GM21423 (cell line): ENCODE measurements around the gene MRPL12.

Experiments
- ATAC-seq: cut with Tn5 transposase; IDR thresholded peaks from one replicate; pipeline ENCODE4 v1.9.1; 2021; ENCODE audit warnings: mild to moderate bottlenecking, moderate library complexity; ENCODE audit not compliant: unreplicated experiment

Gene MRPL12

DNA sequence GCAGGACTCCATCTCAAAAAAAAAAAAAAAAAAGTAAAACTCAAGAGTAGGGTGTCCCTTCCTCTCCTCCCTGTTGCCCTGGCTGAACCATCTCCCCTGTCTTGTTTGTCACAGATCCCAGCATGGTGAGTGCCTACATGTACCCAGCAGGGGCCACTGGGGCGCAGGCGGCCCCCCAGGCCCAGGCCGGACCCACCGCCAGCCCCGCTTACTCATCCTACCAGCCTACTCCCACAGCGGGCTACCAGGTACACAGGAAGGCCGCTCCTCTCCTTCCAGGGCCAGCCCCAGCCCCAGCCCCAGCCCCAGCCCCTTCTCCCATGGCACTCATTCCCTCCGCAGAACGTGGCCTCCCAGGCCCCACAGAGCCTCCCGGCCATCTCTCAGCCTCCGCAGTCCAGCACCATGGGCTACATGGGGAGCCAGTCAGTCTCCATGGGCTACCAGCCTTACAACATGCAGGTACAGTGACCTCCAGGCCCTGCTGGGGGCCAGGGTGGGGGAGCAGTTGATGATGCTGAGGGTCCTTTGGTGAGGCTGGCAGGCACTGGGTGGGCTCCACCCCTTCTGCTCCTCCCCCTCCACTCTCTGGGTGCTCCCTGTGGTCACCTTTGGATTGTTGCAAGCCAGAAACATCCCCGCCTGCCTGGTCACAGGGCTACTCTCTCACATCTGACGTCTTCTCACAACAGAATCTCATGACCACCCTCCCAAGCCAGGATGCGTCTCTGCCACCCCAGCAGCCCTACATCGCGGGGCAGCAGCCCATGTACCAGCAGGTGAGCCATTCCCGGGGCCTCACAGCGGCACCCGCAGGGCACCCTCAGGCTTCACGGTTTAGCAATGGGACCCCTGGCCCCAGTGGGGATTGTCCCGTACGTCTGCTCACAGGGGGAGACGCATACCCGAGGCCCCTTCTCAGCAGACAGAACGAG, 2.5 kb upstream of the MRPL12 start:
- ATAC-seq = no peak

DNA sequence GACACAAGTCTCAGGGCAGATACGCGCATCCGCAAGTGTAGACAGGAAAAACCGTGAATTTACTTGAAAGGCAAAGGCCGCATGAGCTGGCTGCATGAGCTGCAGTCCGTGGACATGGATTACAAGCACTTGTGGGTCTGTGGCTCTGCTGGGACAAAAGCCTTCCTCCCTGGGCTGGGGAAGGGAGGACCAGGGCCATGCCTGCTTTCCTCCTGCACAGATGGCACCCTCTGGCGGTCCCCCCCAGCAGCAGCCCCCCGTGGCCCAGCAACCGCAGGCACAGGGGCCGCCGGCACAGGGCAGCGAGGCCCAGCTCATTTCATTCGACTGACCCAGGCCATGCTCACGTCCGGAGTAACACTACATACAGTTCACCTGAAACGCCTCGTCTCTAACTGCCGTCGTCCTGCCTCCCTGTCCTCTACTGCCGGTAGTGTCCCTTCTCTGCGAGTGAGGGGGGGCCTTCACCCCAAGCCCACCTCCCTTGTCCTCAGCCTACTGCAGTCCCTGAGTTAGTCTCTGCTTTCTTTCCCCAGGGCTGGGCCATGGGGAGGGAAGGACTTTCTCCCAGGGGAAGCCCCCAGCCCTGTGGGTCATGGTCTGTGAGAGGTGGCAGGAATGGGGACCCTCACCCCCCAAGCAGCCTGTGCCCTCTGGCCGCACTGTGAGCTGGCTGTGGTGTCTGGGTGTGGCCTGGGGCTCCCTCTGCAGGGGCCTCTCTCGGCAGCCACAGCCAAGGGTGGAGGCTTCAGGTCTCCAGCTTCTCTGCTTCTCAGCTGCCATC, 1.7 kb upstream of the MRPL12 start:
- ATAC-seq = no peak

DNA sequence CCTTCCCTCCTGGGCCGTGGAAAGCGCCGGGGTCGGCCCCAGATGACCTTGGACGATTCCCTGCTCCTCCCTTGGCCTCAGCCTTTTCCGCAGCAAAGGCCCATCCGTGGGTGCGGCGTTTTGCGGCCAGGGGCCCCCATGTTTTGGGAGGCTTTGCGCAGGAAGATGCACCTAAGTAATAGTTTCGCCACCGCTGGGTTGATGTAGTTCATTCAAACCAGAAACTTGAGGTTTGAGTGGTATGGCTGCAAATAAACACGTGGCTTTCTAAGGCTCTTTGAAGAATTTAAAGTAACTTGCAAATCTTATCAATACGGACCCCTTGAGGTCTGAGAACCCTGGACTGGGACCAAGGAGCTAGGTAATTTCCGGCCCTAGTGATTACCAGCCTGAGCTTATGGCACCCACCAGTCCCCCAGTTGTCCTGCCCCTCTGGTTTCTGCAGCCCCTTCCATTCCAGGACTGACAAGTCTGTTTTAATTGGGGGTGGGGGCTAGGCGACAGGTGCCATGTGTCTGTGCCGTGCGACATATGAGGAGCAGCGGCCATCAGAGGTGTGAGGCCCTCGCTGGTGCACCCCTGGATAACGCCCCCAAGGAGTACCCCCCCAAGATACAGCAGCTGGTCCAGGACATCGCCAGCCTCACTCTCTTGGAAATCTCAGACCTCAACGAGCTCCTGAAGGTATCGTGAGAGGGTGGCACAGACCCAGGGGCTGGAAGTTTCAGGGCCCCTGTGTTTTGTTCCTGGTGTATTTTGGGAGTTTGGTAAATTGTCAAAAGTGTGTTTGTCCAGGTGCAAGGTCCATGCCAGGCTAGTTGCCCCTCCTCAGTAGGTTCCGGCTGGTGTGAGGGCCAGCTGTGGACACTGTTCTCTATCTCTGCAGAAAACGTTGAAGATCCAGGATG, 834 bp downstream of the MRPL12 start:
- ATAC-seq = no peak

DNA sequence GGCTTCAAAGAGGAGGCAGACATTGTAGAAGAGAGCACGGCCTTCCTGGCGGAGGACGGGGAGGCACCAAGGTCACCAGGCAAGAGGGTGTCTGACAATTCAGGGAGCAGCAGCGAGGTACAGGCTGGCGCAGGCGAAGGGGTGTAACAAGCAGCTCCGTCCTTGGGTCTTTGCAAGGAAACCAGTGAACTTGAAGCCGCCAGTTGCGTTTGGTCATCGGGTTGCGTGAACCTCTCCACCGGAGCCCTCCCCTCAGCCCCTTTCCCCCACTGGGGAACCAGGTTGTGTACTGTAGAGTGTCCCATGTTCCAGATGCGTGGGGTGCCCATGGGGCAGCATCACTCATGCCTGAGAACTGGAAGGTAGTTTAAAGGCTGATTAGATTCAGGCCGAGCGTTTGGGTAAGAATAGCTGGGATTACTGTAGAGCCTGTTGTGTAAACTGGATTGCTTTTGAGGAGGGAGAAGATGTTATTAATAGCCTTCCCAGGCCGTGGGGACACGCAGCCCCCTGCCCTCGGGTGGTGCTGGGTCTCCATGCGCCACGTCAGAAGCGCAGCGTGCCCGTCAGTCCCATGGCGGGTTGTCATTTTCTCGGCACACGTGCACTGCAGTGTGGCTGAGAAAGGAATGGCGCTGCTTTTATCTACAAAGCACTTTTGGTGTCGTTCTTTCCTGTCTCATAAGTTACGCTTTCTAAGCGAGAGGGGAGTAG, 2.5 kb downstream of the MRPL12 start:
- ATAC-seq = no peak

DNA sequence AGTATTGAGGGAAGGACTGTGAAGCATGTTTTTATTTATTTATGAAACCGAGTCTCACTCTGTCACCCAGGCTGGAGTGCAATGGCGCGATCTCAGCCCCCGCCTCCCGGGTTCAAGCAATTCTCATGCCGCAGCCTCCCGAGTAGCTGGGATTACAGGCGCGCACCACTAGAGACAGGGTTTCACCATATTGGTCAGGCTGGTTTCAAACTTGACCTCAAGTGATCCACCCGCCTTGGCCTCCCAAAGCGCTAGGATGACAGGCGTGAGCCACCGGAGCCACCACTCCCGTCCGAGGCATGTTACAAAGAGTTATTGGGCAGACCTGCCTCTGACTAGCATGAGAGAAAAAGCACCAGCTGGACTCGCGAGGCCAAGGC, 3.1 kb downstream of the MRPL12 start:
- no peak for ATAC-seq

DNA sequence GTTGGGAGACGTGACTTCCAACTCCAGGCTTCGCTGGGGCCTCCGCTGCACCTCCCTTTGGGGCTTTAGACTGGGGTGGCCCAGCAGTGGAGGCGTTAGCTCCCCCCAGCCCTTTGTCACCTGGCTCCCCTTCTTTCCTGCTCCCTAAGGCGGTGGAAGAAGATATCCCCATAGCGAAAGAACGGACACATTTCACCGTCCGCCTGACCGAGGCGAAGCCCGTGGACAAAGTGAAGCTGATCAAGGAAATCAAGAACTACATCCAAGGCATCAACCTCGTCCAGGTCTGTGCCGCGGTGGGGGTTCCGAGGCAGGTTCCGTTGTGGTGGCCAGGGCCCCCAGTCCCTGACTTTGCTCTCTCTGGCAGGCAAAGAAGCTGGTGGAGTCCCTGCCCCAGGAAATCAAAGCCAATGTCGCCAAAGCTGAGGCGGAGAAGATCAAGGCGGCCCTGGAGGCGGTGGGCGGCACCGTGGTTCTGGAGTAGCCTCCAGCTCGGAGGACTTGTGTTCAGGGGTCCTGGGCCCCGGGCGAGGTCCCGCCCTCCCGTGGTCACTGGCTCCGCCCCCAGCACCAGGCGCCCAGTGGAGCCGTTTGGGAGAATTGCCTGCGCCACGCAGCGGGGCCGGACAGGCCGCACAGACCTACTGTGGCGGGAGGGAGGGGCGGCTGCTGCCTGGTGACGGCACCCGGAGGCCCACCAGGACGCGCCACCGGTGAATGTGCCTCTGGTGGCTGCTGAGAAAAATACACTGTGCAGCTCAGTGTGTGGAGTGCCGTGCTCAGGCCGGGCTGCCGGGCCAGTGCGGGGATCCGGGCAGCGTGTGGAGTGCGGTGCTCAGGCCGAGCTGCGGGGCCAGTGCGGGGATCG, 3.8 kb downstream of the MRPL12 start:
- no peak for ATAC-seq

DNA sequence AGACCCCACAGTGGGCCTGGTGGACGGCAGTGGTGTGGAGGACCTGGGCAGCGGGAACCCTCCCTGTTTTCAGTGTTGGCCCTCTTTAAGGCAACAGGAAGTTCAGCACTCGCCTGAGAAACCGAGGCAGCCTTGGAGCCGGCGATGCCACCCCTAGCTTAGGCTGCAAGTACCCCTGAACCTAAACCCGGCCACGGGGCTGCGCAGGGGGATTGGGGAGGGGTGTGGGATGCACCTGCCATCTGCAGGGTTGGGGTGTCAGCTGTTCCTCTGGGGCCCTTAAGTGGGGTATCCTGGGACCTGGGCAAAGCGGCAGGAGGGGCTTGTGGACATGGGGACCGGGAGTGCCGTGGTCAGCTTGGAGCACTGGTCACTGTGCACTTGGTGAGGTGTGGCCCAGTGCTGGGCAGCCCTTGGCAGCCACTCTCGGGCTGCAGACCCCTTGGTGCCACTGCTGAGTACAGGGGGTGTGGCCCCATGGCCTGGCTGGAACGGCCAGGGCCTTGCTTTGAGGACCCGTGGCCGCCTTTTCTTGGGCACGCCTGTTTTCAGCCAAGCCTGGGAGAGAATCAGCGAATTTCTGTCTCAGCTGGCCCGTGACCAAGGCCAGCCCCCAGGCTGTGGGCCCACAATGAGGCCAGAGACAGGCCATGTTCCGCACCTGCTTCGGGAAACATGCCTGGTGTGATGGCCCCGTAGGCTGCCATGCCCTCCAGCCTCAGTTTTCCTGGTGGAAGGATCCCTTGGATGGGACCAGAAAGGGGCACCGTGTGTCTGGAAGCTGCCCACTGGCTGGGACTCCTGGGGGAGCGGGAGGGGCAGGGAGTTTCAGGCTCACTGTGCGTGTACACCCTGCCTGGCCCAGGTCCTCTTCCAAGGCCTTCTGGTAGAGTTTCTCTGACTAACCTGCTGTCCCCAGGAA, 4.8 kb downstream of the MRPL12 start:
- ATAC-seq = no peak

DNA sequence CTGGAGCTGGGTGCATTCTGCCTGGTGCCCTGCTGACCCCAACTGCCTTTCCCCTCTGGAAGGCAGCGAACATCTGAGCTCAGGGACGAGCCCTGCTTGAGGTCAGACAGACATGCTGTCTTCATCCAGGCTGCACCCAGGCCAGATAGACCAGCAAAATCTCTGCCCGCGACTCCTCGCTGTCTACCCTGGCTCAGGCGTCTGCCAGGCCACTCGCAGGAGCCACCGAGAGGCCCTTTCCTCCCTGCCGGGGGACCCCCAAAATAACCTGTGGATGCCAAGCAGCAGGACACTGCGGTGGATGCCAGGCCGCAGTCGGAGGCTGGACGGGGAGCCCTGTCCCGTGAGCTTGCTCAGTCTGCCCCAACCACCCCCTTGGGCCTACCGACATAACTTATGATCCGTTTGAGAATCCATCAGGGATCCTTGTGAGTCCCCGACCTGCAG, 5.6 kb downstream of the MRPL12 start:
- no peak for ATAC-seq

DNA sequence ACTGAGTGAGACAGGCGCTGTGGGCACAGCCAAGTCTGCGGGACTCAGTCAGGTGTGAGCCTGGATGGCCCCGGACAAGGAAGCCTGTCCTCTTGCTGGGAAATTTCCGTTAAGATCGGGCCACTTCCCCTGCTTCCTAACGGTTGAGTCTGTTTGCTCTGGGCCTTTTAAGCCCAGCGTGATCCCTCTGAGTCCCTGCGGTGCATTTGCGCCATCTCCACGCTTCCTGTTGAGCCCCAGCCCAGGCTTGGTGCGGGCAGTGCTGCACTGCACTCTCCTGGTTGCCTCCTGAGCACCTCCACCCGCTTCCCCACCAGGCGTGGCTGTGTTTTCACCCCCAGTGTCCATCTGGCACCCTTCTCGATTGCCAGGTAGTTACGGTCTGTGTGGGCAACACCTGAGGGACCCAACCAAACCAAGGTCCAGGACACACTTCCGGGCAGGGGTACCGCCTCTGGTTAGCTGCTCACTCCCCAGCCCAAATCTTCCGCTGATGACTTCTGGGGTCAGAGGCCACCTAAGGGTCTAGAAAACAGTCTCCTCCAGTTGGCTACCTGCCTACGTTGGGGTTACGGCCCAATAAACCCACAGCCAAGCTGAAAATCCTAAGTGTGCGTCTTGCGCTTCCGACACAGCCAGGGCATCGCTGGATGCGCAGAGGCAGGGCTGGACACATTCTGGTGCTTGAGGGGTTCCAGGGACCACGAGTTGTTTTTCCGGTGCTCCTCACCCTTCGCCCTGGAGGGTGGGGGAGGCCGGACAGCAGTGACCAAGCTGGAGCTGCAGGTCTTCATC, 7.5 kb downstream of the MRPL12 start:
- ATAC-seq = no peak

DNA sequence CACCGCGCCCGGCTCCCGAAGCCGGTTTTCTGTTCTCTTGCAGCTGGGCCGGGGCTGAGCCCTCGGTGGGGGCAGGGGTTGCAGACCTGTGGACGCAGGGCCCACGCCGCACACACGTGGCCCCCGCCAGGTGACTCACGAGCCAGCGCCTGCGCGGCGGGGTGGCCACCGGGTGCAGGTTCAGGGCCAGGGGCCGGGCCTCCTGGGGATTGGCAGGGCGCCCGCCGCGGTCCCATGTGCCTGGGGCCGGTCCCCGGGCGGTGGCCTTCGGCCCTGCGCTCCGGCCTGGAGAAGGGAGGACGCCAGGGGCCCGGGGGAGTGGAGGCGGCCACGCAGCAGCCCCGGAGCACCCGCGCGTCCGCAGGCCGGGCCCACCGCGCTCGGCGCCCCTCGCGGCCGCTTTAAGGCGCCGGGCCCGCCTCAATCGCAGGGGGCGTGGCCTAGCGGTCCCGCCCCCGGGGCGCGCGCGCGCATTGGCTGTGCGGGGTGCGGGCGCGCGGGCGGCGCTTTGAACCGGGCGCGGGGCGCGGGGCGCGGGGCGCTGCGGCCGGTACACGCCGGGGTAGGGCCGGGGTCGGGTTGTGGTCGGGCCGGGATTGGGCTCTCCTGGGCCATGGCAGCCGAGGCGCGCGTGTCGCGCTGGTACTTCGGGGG, 8.8 kb downstream of the MRPL12 start, which contains the start of gene SLC25A10:
SLC25A10 (plus strand) TSS at position 471 of the 654 bp plus-strand sequence; CDS start at position 614, 143 bp downstream.
- peak; percentile 52 for ATAC-seq

DNA sequence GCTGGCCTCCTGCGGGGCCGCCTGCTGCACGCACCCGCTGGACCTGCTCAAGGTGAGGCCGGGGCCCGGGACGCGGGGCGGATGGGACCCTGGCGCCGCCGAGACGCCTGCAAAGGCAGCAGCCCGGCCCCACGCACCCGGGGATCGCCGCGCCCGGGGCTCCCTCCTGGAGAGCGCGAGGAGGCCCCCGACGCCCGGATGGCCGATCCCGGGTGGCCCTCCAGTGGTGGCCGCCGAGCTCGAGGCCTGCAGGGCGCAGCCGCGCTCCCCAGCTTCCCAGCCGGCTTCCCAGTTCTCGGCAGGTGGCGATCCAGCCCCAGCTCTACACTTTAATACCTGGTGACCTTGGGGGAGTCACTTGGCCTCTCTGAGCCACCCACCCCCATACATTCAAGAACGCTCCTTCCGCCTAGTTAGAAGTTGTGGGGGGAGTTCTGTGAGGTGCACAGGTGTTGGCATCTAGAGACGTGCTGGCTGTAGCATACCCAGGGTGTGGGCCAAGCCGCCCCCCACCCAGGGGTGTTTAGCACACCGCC, 9.4 kb downstream of the MRPL12 start:
- no peak for ATAC-seq

DNA sequence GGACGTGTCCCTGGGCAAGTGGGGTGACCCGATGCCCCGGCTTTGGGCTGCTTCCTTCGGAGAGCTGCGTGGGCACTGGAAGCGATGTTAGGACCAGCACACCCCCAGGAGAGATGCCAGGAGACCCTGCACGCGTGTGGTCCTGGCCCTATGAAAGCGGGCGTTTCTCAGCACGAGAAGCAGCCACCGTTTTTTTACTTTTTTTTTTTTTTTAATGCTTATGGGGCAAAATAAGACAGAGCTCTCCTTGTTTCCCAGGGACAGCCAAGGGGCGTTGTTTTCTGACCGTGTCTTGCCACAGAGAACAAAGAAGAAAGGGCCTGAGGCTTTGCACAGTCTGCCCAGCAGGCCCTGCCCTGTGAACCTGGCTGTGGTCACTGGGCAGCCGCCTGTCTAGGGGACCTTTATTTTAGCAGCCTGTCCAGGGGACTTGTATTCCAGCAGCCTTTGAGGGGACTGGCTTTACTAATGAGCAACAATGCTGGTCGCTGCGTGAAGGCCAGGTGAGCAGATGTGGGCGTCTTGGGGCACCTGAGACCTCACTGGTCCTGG, 9.9 kb downstream of the MRPL12 start:
- no peak for ATAC-seq

DNA sequence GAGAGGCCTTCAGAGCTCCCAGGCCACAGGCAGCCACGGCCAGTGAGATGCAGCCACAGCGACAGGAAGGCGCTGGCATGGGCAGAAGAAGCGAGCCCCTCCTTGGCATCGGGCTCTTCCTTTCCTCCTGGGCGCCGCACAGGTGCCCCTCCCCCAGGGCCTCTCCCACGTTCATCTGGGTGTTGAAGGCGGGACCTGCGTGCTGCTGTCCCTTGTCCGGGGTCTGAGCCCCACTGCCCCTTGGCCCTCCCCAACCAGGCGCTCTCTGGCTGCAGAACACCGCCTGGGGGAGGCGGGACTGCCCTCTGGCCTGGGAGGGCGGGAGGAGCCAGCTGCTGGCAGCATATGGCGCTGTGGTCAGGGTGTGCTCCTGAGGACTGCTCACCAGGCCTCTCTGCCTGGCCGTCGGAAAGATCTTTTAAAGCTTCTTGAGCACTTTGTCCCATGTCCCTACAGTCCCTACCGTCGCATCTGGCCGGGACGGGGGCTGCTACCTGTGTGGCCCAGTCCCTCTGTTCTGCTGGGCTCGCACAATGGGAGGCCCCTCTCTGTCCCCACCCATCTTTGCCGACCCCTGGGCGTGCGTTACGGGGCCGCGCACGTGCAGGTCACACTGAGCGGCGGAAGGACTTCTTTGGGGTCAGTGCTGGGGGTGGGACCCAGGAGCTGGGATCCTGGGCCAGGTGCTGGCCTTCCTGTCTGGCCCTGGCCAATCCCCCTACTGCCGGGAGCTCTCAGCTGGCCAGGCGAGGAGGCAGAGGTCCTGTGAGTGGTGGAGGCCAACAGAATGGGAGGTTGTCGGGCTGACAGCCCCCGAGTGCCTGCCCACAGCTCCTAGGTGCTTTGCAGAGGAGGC, 10.6 kb downstream of the MRPL12 start:
- ATAC-seq = no peak

DNA sequence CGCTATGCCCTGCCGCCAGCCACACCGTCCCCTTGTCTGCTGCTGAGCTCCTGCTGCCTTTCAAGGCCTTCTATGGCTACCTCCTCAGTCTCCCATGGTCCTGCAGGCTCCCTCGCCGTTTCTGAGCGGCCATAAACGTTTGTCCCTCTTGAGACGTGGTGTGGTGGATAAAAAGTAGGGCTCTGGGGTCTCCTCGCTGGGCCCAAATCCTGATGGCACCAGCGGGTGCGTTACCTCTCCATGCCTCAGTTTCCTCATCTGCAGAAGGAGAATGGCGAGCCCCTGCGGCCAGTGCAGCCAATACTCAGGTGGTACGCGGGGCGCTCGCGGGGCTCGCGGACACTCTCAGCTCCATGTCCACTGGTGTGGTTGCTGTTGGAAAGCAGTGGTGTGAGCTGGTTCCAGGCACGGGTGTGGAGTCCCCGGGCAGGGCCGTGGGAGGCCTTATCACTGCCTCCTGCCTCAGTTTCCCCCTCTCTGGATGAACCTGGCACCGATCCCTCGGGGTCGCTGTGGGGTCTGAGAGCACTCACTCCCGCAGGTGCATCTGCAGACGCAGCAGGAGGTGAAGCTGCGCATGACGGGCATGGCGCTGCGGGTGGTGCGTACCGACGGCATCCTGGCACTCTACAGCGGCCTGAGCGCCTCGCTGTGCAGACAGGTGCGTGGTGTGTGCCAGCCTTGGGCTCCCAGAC, 11.4 kb downstream of the MRPL12 start:
- no peak for ATAC-seq
